Ishikawa (cell line): ENCODE results near the gene ADCY9.

Experiments used
- CEBPB ChIP-seq: IDR thresholded peaks from 2 replicates; pipeline ENCODE4 v1.6.1; 2012
- EGR1 ChIP-seq: IDR thresholded peaks from 2 replicates; pipeline ENCODE4 v1.6.1; 2012
- EP300 ChIP-seq: IDR thresholded peaks from 2 replicates; pipeline ENCODE4 v1.6.1; 2012; ENCODE audit warnings: borderline replicate concordance
- FOXM1 ChIP-seq: IDR thresholded peaks from 2 replicates; pipeline ENCODE4 v1.6.1; 2012; ENCODE audit warnings: low read depth, borderline replicate concordance
- TAF1 ChIP-seq: IDR thresholded peaks from 2 replicates; pipeline ENCODE4 v1.6.1; 2012; ENCODE audit warnings: low read depth, mild to moderate bottlenecking
- TF ChIP-seq, protein P1 (sequence below): IDR thresholded peaks from 2 replicates; pipeline ENCODE4 v1.6.1; 2012

DNA sequence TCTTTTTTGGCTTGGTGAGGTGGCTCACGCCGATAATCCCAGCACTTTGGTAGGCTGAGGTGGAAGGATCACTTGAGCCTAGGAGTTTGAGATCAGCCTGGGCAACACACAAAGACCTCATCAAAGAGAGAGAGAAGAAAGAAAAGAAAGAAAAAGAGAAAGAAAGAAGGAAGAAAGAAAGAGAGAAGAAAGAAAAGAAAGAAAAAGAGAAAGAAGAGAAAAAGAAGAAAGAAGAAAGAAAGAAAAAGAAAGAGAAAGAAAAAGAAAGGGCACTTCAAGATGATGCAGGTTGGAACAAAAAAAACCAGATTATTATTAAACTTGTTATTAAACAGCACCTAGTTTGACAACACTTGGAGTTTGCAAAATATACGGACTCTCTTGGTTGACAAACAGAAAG is 21.2 kb upstream of the ADCY9 start:
- TF ChIP-seq FOXM1 (no peak), CEBPB (no peak), EP300 (no peak), TAF1 (no peak), EGR1 (no peak)
- TF ChIP-seq, protein P1, sequence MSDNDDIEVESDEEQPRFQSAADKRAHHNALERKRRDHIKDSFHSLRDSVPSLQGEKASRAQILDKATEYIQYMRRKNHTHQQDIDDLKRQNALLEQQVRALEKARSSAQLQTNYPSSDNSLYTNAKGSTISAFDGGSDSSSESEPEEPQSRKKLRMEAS: no peak
